ENCODE results near the gene C10orf71.

Gene C10orf71

DNA sequence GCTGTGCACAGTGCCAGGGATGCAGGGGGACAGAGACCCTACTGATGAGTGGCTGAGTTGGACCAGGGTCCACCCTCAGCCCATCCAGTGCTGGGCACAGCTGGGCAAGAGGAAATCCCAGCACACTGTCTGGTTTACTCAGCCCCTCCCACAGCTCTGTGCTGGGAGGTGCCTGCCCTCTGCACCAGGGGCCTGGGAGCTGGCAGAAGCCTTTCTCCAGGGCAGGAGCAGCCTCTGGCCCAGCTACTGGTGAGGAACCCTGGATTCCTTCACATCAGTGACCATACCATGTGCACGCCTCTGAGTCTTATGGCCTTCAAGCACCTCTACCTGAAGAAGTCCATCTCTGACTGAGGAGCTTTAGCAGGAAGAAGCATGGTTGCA lies 25.9 kb upstream of the C10orf71 start:
- DNase-seq = no peak

DNA sequence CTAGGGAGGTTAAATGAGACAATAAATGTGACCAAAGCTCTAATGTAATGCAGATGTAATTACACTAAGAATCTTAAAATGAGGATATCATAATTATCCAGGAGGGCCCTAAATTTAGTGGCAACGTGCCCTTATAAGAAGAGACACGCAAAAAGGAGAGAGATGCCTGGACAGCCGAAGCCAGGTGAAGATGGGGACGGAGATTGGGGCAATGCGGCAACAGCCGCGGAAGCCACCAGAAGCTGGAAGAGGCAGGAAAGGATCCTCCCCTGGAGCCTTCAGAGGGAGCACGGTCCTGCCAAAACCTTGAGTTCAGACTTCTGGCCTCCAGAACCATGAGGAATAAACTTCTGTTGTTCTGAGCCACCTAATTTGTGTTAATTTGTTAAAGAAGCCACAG lies 25.3 kb upstream of the C10orf71 start:
- no peak for DNase-seq

DNA sequence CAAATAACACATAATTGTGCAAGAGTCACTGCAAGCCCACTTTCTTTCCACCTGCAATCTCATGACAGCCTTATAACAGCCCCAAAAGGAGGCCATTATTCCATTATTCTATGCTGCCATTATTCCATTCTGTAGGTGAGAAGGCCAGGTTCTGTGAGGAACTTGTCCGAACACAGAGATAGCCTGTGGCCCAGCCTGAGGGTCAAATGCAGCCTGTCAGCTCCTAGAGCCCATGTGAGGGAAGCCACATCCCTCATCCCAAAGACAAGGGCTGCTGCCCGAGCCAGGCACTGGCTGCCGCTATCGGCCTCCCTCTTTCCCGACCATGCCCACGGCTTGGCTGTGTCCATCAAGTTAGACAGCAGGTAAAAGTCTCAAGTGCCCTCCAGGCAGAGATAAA lies 24.1 kb upstream of the C10orf71 start:
- DNase-seq = no peak

DNA sequence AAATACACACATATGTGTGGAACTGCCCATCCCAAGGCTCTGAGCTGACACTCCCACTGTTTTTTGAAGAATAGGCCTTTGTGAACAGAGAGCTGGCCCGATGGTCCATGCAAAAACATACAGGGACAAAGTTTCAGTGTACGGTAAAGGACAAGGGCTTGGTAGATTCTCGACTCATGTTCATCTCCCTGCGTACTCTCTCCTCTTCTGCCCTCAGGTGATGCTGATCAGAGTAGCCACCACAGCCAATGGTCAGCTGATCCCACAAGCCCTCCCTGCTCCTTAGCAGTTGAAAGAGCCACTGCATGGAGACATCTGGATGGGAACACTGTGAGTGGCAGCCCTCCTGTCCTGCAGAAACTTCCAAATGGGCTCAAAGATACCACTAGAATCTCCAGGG lies 23.1 kb upstream of the C10orf71 start:
- DNase-seq = no peak

DNA sequence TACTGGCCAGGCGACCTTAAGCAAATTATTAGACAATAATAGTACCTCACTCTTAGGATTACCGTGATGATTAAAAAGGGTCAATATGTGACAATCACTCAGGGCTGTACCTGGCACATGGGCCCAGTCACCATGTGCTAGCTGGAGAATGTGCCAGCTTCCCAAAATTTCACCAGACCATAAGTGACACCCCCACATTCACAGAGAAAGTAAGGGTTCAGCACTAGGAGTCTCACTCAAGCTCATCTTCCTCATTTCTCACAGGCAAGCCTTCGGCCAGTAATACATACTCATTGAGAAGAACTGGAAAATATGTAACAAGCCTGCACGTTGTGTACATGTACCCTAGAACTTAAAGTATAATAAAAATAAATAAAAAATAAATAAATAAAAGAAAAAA lies 22.4 kb upstream of the C10orf71 start:
- no peak for DNase-seq

DNA sequence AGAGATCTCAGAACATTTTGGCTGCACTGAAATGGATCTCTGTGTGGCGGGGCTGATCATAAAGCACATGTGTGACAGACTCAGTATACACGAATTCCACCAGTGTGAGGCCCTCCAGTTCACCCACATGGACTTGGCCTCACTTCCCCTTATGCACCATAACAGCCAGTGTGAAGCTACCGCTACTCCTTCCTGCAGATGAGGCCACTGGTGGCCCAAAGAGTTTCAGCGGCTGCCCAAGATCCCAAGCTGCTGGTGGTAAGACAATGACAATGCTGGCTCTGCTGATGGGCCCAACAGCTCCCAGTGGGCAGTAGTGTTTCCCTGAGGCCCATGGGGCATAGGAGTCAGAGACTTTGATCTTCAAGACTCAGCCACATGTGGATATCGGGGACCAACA lies 21.0 kb upstream of the C10orf71 start:
- DNase-seq = no peak

DNA sequence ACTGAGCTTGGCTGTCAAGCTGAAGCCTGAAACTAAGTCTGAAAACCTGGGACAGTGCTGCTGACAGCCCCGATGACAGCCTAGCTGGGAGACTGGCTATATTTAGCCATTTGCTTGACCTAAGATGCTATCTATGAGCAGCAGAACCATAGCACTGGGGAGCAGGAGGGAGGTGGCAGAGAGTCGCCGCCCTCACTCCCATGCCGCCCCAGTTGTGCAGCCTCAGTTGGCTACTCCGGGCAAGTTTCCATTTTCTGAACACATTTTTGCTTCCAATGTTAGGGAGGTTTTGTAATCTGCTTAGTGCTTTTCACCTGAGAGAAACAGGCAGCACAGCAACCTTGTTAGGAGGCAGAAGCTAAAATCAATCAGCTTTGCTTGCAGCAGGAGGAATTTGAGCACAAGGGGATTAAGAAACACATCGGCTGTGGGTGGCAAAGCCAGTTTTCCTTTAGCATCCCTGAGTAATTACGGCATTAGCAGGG lies 20.4 kb upstream of the C10orf71 start:
- DNase-seq = no peak

DNA sequence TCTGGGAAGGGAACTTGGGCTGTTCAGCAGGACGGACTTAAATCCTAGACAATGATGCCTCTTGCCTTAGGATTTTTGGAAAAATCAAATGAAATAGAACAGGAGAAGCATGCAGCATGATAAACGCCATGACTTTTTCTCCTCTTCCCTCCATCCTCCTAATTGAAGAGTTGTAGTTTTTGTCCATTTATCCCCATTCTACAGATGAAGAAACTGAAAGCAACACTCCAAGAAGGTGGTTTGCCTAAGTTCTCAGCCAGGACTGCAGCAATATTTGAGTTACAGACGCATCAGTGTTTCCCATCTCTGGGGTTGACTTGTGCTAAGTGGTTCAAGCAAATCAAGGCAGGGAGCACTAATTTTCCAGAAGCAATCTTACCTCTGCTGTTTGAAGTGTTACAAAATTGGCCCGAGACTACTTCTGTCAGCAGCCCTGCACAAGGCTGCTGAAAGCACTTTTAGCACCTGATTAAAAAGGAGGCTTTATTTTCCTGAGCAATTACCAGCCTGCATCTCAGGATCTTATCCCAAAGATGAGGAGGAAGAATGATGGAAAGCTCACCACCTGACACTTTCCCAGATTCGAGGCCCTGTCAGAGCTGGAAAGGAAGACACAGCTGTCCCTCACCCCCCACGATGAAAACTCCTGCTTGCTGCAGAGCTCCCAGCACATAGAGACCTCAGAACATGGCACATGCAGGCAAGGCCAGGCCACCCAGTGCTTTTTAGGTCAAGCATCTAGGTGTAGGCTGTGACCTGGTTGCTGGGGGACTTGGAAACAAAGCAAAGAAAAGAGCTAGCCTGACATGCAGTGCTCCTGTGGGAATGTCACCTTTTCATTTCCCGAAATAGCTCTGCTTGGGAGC lies 19.7 kb upstream of the C10orf71 start:
- DNase-seq = no peak

DNA sequence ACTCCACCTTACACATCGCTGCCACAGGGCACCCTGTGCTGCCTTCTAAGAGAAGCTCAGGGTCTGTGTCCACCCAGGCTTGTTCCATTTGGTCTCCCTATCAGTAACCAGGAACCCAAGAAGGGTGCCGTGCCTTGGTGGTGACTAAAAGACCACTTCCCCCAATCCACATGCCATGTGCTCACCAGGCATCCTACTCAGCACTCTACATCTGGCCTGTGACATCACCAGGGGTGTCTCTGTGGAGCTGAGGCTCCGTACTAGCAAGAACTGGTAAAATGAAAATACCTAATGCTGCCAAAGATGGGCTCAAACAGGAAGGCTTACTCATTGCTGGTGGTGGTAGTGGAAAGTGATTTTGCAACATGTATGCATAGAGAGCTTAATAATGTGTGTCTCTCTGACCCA lies 19.0 kb upstream of the C10orf71 start:
- no peak for DNase-seq

DNA sequence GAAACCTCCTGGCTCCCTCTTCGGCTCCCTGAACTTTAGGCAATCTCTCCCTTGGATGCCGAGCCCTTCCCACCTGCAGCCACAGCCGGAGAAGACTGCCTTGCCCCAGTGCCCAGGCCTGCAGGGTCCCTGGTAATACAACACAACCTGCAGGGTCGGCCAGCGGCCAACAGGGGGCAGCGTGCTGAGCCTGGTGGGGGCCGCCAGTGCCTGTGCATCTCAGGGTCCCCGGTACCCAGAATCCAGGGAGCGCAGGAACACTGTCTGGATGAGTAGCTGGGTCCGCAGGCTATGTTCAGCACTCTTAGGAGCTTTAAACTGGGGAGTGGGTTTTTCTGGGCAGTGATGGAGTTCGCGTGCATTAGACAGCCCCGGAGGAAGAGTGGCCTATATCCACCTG lies 17.5 kb upstream of the C10orf71 start:
- DNase-seq = no peak

DNA sequence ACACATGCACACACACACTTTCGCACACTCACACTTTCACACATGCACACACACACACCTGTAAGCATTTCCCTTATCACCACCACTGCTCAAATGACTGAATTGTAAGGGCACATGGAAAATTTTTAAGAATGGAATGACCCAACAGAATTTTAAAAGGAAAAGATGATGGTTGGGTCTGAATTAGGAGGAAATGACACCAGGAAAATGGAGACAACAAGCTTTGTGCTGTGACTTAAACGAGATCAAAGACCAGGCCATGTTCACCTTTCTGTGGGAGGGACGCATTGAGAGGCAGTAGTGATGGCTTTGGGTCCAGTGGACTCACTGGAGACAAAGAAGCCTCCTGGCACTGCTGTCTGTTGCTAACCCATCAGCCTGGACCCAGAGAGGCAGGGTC lies 16.7 kb upstream of the C10orf71 start:
- DNase-seq = no peak

DNA sequence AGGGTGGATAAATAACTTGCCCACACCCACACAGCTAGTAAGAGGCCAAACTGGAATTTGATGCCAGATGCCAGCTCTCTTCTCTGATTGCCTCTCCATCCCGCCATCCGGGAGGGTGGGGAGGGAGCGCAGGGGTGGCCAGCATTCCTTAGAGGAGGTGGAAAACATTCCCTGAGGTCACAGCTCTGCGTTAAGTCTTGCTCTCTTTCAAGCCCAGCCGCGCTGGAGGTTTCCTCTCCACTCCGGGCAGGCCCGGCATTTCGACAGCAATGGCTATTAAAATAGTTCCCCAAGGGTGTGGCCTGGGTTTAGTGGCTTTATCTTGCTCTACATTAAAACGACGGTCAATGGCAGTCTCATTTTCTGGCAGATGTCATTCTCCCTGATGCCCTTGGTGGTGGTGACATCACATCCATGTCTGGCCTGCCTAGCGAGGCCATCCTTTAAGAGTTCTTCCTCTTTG lies 16.1 kb upstream of the C10orf71 start:
- DNase-seq = no peak

DNA sequence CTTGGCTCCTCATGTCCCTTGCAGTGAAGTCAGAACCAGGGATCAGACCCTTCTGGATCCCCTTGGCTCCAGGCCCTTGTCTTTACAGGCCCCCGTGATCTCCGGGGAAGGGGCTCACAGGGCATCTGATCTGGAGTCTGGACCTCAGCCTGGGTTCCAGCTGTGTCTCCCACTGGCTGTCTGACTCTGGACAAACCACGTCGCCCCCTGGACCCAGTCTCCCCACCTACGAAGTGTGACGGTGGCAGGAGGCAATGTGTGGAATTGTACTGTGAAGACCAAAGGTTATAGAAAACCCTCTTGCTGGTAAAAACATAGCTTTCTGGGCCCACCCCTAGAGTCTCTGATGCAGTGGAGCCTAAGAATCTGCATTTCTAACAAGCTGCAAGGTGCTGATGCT lies 15.5 kb upstream of the C10orf71 start:
- DNase-seq = no peak

DNA sequence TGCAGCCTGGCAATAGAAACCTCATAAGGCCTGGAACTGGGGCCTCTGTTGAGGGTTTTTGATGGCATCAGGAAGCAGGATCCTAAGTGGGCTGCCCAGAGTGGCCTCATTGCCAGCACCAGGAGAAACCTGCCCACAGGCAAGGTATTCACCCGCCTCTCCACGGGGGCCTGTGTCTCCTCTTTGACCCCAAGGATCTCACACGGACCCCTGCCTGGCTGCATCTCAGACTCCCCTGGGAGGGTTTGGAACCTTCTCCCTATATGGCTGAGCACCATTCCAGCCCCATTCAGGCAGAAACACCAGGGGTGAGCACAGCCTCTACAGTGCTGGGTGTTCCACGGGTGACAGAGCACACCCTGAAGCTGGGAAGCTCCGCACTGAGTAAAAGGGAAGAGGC lies 14.6 kb upstream of the C10orf71 start:
- DNase-seq = no peak

DNA sequence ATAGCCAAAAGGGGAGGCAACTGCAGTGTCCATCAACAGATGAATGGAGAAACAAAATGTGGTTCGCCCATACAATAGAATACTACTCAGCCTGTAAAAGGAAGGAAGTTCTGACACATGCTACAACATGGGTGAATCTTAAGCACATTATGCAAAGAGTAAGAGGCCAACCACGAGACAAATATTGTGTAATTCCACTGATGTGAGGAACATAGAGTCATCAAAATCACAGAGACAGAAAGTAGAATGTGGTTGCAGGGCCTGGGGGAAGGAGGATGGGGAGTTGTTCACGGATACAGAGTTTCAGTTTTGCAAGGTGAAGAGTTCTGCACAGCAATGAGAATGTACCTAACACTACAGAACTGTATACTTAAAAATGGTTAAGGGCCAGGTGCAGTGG lies 13.7 kb upstream of the C10orf71 start:
- DNase-seq = no peak

DNA sequence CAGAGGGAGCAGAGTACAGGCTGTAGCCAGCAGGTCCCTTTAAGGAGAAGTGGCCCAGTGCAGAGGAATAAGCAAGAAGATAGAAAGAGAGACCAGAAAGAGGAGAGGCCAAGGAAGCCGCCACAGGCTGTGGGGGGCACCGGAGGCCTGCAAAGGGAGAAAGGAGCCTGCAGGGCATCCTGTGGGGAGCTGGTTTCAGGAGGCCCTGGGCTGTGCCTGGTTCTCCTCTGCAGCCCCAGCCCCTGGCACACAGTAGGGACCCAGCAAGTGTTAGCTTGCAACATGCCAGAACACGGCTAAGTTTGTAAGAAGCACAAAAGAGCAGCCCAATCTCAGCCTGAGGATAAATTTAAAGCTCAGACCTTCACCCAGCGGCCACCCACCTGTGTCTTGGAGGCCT lies 12.3 kb upstream of the C10orf71 start:
- no peak for DNase-seq

DNA sequence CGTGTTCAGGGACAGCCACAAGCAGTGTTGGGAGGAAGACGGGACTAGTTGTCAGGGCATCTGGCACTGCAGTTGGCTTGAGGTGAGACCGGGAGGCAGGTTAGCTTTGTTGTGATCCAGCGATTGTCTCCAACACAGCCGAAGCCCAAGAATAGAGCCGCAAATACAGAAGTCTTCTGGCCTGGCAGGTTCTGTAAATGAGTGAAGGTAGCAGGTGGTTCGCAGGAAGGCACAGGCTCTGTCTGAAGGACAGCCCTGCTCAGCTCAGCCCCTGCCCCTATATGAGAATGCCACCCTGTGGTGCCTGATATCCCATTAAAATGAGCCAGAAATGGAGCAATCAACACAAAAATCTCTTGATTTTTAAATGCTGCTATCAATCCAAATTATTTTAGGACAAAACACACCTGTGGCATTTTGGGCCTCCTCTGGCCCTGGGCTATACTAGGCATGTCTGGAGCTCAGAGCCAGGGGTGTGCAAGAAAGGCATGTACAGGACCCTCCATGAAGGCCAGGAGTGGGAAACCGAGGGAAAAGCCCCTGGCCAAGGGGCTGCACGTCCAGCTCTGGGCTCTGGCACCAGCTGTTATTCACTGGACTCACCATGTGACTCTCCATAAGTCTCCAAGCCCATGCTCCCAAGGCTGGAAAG lies 11.2 kb upstream of the C10orf71 start:
- no peak for DNase-seq

DNA sequence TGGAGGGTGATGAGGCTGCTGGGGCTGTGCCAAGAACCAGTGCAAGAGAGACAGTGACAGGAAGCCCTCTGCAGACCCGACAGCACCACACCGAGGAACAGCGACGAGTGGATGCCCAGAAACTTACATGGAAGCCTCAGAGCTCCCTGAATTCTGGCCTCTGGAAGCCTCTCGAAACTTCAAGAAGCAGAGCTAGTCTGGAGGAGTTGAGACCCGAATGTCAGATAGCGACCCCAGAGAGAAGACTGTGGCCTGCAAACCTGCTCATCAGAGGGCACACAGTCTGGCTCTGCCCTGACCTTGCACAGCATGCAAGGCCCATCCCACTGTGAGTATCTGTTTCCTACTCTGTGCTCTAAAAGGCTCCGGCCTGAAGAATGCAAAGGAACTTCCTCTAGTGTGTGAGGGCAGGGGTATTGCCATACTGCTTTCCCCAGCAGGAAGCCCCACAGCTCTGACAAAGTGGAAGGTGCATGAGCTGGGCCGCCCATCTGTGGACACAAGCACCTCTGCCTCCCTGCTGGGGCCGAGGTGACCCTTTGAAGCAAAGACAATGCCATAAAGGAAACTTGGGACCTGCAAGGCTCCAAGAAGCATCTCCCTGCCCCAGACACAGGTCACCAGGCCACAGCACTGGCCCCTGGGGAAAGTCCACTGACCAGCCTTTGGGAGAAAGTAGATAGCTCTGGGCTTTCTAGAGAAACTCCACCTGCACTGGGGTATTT lies 10.5 kb upstream of the C10orf71 start:
- no peak for DNase-seq

DNA sequence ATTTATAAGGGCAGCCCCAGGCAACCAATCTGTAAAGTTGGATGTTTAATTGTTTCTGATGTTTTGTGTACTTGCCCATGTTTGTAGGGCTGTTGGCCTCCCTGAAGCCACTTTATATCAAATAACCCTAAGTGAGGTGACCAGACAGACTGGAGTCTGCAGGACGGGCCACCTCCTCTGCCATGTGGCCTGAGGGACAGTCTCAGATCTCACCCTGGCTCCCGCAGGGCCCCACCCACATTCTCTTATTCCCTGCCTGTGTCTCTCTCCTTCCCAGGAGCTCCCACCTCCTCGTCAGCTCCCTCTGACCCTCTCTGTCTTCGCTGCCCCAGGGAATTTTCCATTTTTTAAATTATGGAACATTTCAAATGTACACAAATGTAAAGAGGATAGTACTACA lies 9.5 kb upstream of the C10orf71 start:
- no peak for DNase-seq

DNA sequence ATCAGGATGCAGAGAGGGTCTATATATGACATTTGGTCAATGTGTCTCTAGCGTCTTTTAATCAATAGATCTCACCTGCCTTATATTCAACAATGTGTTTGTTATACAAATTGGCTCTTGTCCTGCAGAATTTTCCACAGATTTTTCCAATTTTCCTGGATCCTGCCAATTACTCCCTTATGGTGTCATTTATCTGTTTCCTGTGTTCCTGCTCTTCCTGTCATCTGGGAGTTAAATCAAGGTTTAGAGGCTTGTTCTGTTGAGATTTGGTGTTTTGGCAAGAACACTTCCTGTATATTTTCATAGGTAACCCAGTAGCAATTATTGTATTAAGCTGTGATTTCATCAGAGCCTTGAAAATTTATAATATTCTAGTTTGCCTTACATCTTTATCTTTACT lies 8.8 kb upstream of the C10orf71 start:
- no peak for DNase-seq

DNA sequence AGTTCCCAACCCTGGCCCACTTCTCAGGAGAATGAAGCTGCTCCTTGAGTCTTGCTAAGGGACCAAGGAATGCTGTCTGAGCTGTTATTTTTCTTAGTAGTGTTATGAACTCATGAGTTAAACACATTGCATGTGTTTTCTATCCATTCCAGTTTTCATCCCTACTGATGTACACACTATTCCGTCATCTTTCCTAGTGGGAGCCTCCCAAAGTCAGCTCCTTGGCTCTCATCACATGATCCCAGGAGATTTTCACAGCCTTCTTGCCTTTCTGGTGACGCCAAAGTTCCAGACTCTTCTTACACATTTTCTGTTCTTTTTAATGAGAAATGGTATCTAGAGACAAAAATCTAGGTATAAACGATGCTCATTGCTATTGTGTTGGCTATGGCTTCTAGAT lies 8.4 kb upstream of the C10orf71 start:
- DNase-seq = no peak

DNA sequence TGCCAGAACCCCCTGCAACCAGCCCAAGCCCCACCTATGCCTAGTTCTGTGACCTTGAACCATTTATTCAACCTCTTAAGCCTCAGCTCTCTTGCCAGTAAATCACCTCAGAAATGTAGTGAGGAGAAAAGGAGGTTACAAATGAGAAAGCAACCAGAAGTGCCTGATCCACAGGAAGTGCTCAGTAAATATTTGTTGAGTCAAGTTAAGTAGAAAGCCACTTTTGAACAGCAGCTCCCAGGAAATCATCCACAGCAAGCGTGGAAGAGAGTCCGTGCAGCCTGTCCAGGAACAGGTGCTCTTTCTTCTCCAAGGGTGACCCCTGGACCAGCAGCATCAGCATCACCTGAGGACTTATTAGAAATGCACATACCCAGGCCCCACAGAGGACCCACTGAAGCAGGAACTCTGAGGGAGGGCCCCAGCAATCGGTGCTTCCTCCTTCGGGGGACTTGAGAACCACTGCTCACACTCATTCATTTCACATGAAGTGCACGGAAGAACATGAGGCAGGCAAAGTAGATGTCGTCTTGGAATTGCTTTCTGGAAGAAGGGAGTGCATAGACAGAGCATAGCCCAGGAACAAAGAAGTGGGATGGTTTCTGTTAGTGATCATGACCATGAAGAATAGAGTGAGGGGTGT lies 6.3 kb upstream of the C10orf71 start:
- no peak for DNase-seq

DNA sequence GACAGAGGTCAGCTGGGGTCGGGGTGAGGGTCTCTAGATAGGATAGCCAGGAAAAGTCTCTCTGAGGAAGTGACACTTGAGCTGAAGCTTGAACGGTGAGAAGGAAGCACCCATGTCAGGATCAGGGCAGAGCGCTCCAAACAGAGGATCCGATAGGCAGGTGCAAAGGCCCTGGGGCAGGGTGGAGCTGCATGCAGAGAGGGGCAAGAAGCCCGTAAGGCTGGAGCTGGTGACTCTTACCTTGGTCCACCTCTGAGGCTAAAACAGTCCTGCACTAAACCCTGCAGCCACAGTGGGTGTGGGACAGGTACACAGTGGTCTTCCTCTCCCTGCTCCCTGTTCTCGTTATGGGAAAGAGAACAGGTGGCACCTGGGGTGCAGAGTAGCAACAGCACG lies 5.8 kb upstream of the C10orf71 start:
- no peak for DNase-seq

Data from NCI-H524 treated with DMSO at 0.1 percent for 48 hours (cell line).